Activated CD8-positive, alpha-beta memory T cell treated with anti-CD3 and anti-CD28 coated beads, Interleukin-2, amount 50 U/mL, for 1 hour (primary cell): ENCODE results near the gene TBC1D17.

ENCODE experiments used
- DNase-seq: peaks from one replicate; pipeline ENCODE4 v3.0.0-alpha.2; 2020; ENCODE audit errors: extremely low read depth

The TBC1D17 gene

GRCh38 chr19:49877020-49877878 is at the start of gene TBC1D17, which contains the start of gene AKT1S1:
Gene TBC1D17 (plus strand): TSS chr19:49877702. CDS start chr19:49877724, 22 bp downstream.
Gene AKT1S1 (minus strand): TSS chr19:49877355. CDS start chr19:49873295, 4,060 bp downstream.
- peak; percentile 99 for DNase-seq

- no peak for DNase-seq
These were observed 48.3 kb upstream of the TBC1D17 start for GRCh38 chr19:49829200-49829599.

- no peak for DNase-seq
These were observed 47.8 kb upstream of the TBC1D17 start for GRCh38 chr19:49829721-49830120.

GRCh38 chr19:49830766-49831165 is 46.7 kb upstream of the TBC1D17 start:
- DNase-seq = no peak

GRCh38 chr19:49831592-49831991 is 45.9 kb upstream of the TBC1D17 start:
- DNase-seq = no peak

GRCh38 chr19:49832556-49832955 is 44.9 kb upstream of the TBC1D17 start:
- no peak for DNase-seq

- DNase-seq = no peak
These were observed 43.9 kb upstream of the TBC1D17 start for GRCh38 chr19:49833599-49833998.

GRCh38 chr19:49835562-49835961 is 41.9 kb upstream of the TBC1D17 start:
- DNase-seq = no peak

- DNase-seq = no peak
These were observed 41.1 kb upstream of the TBC1D17 start for GRCh38 chr19:49836176-49837008.

- DNase-seq = no peak
These were observed 40.5 kb upstream of the TBC1D17 start for GRCh38 chr19:49837009-49837310.

GRCh38 chr19:49837425-49837824 is 40.1 kb upstream of the TBC1D17 start:
- DNase-seq = no peak

GRCh38 chr19:49838885-49839588 is 38.5 kb upstream of the TBC1D17 start:
- DNase-seq = no peak

GRCh38 chr19:49839713-49840112 is 37.8 kb upstream of the TBC1D17 start:
- DNase-seq = no peak

GRCh38 chr19:49840321-49840720 is 37.2 kb upstream of the TBC1D17 start:
- no peak for DNase-seq

- DNase-seq = no peak
These were observed 36.7 kb upstream of the TBC1D17 start for GRCh38 chr19:49840736-49841249.

GRCh38 chr19:49843265-49843664 is 34.2 kb upstream of the TBC1D17 start:
- DNase-seq = no peak

GRCh38 chr19:49844138-49845095 is 33.1 kb upstream of the TBC1D17 start:
- no peak for DNase-seq

- no peak for DNase-seq
These were observed 32.1 kb upstream of the TBC1D17 start for GRCh38 chr19:49845414-49845813.

GRCh38 chr19:49846408-49846807 is 31.1 kb upstream of the TBC1D17 start:
- DNase-seq = no peak

GRCh38 chr19:49847731-49848696 is 29.5 kb upstream of the TBC1D17 start:
- DNase-seq = no peak
